IPS DF 4.7 (cell line): ENCODE measurements around the gene TNS4.

ENCODE experiments used
- DNase-seq: peaks from one replicate; pipeline ENCODE4 v3.0.0-alpha.2; 2013; ENCODE audit warnings: low spot score; ENCODE audit errors: extremely low read depth

TNS4 gene

GRCh38 chr17:40442392-40443195 is 58.8 kb downstream of the TNS4 start:
- DNase-seq, result no peak

- DNase-seq, result no peak
These were observed 61.3 kb downstream of the TNS4 start for GRCh38 chr17:40440166-40440565.

GRCh38 chr17:40437095-40437732 is 64.2 kb downstream of the TNS4 start:
- no peak for DNase-seq

DNA sequence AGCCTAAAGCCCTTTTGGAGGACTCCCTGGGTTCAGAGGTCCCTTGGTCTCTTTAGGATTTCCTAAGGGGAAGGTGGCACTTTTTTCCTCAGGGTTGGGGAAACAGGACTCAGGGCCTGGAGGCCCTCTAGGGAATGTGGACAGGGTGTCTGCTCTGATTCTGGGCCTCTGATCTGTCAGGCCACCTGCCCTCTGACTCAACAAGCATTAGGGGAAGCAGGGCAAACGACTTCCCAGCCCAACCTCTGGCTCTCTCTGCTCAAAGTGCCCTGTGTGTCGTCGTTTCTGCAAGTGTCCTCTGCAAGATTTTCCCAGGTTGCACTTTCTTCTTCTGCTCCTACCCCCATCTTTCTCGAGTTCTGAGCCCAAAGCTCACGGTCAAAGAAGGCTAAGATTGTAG is 64.8 kb downstream of the TNS4 start:
- no peak for DNase-seq

DNA sequence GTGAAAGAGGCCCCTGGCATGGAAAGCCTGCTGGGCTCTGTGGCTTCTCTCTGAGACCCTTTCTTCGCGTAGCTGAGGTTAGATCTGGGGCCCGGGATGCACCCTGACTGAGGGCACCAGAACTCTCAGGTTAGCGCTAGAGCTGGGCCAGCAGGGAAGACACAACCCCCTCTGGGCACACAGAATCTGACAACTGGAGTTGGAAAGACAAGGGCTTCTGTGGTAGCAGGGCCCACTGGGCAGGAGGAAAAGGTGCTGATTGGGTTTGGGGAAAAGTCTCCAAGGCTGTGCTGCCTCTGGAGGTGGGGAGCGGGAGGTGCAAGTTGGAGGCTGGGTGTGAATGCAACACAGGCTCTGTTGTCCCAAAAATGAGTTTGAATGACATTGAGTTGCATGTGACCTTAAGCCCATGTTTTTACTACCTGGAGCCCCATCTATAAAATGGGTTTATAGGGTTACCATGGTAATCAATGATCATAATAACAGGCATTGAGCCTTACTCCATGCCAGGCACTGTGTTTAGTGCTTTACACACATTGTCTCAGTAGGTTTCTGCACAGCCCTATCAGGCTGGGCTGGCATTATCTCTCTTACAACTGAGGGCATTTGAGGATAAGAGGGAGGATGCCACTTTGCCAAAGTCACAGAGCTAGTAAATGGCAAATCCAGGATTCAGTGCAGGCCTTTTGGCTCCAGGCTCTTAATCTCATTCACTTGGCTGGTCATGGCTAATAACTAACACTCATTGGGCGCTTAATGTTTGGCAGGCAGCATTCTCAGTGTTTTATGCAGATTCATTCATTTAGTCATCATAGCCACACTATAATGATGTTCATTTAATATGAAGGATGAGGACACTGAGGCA is 67.6 kb downstream of the TNS4 start:
- DNase-seq, result no peak

DNA sequence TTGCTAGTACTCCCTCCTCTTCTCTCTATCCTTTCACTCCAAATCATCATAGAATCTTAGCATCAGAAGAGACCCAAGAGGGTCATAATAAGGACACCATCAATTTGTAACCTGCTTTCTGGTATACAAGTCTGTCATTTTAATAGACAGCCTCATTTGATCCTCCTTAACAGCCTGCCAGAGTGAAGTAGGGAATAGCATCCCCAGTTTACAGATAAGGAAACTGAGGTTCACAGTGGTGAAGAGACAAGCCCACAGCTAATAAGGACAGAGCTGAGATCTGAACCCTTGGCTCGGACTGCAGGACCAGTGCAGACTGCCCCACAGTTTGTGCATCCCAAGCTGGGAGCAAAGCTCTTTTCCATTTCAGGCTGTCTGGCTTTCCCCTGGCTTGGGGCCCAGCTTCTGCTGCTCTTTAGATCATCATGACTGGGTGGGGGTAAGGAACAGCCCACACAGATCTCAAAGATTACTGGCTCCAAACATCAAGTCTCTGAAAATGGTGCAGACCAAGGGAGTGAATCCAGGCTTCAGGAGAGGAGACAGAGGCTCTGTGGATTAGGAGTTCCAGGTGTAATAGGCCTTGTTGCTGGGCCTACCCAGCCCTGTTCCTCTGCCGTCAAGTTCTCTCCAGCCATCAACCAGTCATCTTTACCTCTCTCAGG is 68.4 kb downstream of the TNS4 start:
- no peak for DNase-seq

GRCh38 chr17:40431231-40431602 is 70.2 kb downstream of the TNS4 start:
- DNase-seq, result no peak

GRCh38 chr17:40430272-40431230 is 70.9 kb downstream of the TNS4 start:
- DNase-seq, result no peak

DNA sequence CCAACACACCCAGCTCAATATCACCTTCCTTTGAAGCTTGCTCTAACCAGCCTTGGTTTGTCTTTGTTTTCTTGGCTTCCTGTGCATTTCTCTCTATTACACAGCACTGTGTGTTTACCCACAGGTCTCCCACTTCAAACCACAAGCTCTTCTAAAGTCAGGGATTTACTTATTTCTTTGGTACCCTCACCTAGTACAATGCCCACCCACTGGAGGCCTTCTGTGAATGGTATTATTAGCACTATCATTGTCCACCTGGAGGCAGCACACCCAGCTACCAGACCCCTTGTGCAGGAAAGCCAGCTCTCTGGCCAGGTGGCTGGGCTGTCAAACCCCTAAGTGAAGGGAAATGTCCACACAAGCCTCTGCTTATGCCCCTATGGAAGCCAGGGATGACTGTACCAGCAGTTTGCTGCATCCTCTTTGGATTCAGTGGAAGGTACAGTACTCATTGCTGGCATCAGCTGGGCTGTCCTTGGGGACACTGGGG is 74.4 kb downstream of the TNS4 start:
- no peak for DNase-seq
